Activated naive CD8-positive, alpha-beta T cell treated with anti-CD3 and anti-CD28 coated beads, Interleukin-2, amount 50 U/mL, for 24 hours (primary cell): Measurements from ENCODE around the gene ERN1.

ENCODE experiments used
- ATAC-seq: fragments of 150-1000 bp; cut with Tn5 transposase; one replicate; pipeline ENCODE4 v1.10.0; 2021
- DNase-seq: peaks from one replicate; pipeline ENCODE4 v3.0.0; 2021
- H3K27ac Mint-ChIP-seq: one replicate; pipeline ENCODE4 v1.8.0; 2021; ENCODE audit warnings: mild to moderate bottlenecking, mixed read lengths
- H3K27me3 Mint-ChIP-seq: one replicate; pipeline ENCODE4 v1.8.0; 2021; ENCODE audit warnings: mixed read lengths
- H3K36me3 Mint-ChIP-seq: one replicate; pipeline ENCODE4 v1.8.0; 2021; ENCODE audit warnings: low read depth, mixed read lengths
- H3K4me1 Mint-ChIP-seq: one replicate; pipeline ENCODE4 v1.8.0; 2021; ENCODE audit warnings: mixed read lengths
- H3K4me3 Mint-ChIP-seq: one replicate; pipeline ENCODE4 v1.8.0; 2021; ENCODE audit warnings: mild to moderate bottlenecking, moderate library complexity, mixed read lengths
- H3K9me3 Mint-ChIP-seq: one replicate; pipeline ENCODE4 v1.8.0; 2021; ENCODE audit warnings: mixed read lengths

ERN1 gene

DNA sequence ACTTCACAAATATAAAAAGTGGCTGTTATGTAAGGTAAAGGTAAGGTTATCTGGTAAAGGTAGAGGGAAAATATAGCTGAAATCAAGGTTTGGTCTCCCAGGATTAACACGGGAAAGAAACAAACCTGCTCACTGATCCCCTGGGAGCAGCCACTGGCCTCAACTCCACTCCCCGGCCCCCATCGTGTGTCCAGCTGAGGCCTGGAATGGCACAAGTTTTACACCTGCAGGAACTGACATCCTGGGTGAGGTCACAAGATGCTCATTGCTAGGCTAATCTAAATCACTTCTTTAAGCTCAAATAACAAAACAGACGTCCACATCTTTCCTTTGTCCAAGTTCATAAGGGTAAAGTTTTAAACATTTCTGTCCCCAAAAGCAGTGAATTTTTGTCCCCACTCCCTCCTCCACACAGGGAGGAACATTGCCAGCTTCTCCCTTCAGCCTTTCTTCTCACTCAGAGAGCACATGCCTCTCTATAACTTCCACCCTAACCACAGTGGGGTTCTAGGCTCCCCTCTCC, 46.3 kb downstream of the ERN1 start:
- no peak for ATAC-seq
- no peak for DNase-seq
- Mint-ChIP-seq H3K4me1 (peaks cover 31% of the 10 kb centered on the region), H3K4me3 (no peak overlapping the region), H3K27me3 (no peaks in the 10 kb centered on the region), H3K36me3 (peaks cover 12% of the 10 kb centered on the region), H3K9me3 (no peaks in the 10 kb centered on the region), H3K27ac (no peak overlapping the region)

DNA sequence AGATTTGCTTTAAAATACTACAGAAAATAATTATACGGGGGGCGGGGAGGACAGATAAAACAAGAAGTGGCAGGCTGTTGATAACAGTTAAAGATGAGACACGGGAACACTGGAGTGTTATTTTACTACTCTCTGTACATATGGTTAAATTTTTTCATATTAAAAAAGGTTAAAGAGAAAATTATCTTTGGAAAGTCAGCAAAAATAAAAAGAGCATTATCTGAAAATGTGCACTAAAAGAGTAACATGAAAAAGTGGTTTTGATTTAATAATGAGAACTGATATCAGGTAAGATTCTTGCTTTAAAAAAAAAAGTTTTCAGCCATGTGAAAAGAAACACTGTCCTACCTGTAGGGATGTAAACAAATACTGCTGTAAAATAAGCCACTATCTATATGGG, 46.9 kb downstream of the ERN1 start:
- DNase-seq (no peak), ATAC-seq (no peak)
- H3K27me3 Mint-ChIP-seq: no peaks in the 10 kb centered on the region
- peak overlapping the region; percentile 88 for H3K27ac Mint-ChIP-seq
- H3K36me3 Mint-ChIP-seq: peaks cover 16% of the 10 kb centered on the region
- no peaks in the 10 kb centered on the region for H3K9me3 Mint-ChIP-seq
- peaks cover 29% of the 10 kb centered on the region for H3K4me1 Mint-ChIP-seq
- H3K4me3 Mint-ChIP-seq: no peak overlapping the region

DNA sequence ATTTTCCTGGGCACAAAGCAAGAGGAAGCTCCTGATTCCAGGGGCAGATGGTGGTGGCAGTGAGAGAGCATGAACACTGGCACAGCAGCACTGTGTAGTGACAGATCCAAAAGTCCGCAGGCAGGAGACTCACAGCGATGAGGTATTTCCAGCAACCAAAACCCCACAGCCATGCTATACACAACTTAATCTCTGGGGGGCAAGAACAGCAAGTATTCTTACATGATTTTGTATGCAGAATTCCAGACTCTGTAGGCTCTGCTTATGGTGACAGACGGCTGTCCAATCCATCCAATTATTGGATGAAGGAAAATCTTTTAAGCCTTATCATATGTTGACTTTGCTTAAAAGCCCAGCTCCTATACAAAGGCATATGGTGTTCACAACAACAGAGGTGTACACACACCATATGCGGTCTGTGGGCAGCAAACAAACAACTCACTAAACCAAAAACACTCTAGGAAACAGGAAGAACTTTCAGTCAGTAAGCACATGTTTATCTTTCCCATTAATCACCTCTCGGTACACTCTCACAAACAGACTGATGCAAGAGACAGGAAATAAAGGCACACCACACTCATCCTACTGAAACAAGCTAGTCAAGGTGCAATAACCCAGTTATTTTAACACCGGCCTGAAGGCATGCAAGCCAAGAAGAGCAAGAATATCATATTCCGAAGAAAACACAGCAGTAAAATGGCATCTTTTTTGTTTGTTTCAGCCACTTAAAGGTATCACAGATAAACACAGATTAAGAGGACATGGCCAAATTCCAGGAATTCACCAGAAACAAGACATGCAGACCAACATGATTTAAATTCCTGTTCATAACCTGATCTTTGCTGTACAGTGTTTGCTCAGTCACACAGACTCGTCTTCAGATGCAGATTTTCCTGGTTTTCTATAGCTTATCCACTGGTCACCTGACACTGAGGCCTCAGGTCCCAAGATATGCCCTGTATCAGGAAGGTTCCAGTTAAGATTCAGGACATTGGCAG, 47.8 kb downstream of the ERN1 start:
- ATAC-seq: peak; percentile 83
- no peaks in the 10 kb centered on the region for H3K9me3 Mint-ChIP-seq
- peaks cover 20% of the 10 kb centered on the region for H3K4me1 Mint-ChIP-seq
- peak overlapping the region; percentile 88 for H3K27ac Mint-ChIP-seq
- H3K36me3 Mint-ChIP-seq: peaks cover 20% of the 10 kb centered on the region
- no peak for DNase-seq
- peak overlapping the region; percentile 54 for H3K4me3 Mint-ChIP-seq
- H3K27me3 Mint-ChIP-seq: no peaks in the 10 kb centered on the region

DNA sequence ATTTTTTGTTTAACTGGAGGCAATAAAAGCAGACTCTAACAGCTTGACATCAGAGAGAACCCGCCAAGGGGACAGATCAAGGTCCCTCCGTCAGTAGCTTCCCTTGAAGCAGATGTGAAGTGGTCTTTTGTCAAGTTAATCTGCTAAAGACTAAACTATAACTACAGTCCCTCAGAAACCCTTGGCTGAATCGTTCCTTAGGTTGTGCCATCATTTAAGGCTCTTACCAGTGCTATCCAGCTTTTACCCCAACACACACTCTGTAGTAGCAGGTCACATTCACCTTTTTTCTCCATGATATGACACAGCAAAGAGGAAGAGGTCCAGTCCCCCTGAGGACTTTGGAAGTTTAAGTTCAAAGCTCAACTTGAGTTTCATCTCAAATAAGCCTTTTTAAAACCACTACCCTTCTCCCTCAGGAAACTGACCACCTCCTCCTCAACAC, 49.7 kb downstream of the ERN1 start:
- Mint-ChIP-seq H3K36me3 (peaks cover 23% of the 10 kb centered on the region), H3K4me3 (no peak overlapping the region), H3K27me3 (no peaks in the 10 kb centered on the region), H3K27ac (peak overlapping the region; percentile 16), H3K4me1 (peaks cover 22% of the 10 kb centered on the region), H3K9me3 (no peaks in the 10 kb centered on the region)
- DNase-seq: no peak
- no peak for ATAC-seq

DNA sequence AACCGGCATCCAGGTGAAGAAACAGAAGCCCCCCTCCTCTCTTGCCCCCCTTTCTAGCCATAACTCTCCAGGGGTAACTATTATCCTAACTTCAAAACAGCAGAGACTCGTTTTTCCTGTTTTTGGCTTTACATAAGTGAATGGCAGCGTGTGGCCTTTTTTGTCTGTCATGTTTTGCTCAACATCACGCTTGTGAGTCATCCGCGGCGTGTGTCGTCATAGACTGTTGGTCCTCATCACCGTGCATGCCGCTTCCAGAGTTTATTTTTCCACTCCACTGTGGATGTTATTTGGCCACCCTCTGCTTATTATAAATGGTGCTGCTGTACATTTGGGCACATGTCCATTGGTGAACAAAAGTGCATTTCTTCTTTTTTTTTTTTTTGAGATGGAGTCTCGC, 52.6 kb downstream of the ERN1 start:
- Mint-ChIP-seq H3K9me3 (no peaks in the 10 kb centered on the region), H3K36me3 (peaks cover 36% of the 10 kb centered on the region), H3K4me1 (peaks cover 28% of the 10 kb centered on the region), H3K27me3 (no peaks in the 10 kb centered on the region), H3K4me3 (no peak overlapping the region), H3K27ac (no peak overlapping the region)
- DNase-seq: no peak
- no peak for ATAC-seq

- ATAC-seq (no peak), DNase-seq (no peak)
- Mint-ChIP-seq H3K27ac (no peak overlapping the region), H3K27me3 (no peaks in the 10 kb centered on the region), H3K36me3 (peaks cover 49% of the 10 kb centered on the region), H3K4me1 (peaks cover 28% of the 10 kb centered on the region), H3K9me3 (no peaks in the 10 kb centered on the region), H3K4me3 (no peak overlapping the region)
These were observed 54.0 kb downstream of the ERN1 start for GRCh38 chr17:64075913-64076312.

- no peak for DNase-seq
- H3K9me3 Mint-ChIP-seq: peaks cover 9% of the 10 kb centered on the region
- H3K4me3 Mint-ChIP-seq: no peak overlapping the region
- no peak overlapping the region for H3K27ac Mint-ChIP-seq
- H3K27me3 Mint-ChIP-seq: no peaks in the 10 kb centered on the region
- H3K4me1 Mint-ChIP-seq: peaks cover 20% of the 10 kb centered on the region
- peaks cover 57% of the 10 kb centered on the region for H3K36me3 Mint-ChIP-seq
- ATAC-seq: no peak
These were observed 55.1 kb downstream of the ERN1 start for GRCh38 chr17:64074704-64075426.

DNA sequence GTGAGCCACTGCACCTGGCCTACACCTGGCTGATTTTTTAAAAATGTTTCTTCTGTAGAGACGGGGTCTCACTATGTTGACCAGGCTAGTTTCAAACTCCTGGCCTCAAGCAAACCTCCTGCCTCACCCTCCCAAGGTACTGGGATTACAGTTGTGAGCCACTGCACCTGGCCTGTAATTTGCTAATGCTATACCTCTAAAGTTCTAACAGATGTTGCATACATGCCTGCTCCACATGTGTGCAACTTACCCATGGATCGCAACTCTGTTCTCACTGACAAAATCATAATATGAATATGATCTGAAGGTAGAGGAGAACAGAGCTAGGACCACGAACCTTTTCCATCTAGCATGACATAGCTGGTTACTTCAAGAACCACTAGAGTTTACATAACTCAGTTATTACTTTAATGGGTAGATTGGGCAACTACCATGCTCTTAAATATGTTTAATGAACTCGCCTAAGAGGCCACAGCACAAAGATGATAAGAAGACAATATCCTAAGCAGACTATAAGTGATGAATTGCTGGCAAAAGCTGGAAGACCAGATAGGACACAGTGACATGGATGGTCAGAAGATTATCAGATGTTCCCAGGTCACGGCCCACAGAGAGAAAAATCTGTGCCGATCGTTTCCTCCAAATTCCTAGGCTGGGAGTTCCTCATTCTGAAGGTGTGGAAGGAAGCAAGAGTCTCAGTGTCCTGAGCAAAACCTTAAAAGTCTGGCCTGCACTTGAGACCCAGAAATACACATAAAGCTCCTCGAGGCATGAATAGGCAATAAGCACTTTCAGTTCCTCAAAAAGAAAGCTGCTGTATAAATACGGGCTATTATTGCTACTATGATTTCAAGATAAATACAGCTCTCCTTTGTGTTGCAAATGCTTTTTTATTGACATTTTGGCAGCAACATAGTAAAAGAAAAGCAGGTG, 55.9 kb downstream of the ERN1 start:
- Mint-ChIP-seq H3K36me3 (peaks cover 62% of the 10 kb centered on the region), H3K9me3 (peaks cover 17% of the 10 kb centered on the region), H3K4me3 (no peak overlapping the region), H3K27me3 (no peaks in the 10 kb centered on the region), H3K4me1 (peaks cover 13% of the 10 kb centered on the region), H3K27ac (no peak overlapping the region)
- DNase-seq (no peak), ATAC-seq (no peak)

DNA sequence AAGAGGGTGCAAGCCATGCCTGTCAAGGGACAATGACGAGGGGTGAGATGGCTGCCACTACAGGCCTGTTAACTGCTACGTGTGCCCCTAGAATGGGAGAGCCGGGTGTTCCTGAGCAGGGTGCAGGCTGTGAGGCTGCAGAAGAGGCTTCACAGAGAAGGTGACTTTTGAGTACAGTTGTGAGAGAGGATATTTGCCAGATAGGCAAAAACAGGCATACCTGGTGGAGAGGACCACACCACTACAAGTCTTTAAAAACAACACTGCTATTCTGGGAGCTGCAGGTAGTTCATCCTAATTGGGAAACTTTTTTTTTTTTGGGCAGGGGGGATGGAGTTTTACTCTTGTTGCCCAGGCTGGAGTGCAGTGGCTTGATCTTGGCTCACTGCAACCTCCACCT, 58.8 kb downstream of the ERN1 start:
- Mint-ChIP-seq H3K4me3 (no peak overlapping the region), H3K27ac (no peak overlapping the region)
- ATAC-seq: no peak

DNA sequence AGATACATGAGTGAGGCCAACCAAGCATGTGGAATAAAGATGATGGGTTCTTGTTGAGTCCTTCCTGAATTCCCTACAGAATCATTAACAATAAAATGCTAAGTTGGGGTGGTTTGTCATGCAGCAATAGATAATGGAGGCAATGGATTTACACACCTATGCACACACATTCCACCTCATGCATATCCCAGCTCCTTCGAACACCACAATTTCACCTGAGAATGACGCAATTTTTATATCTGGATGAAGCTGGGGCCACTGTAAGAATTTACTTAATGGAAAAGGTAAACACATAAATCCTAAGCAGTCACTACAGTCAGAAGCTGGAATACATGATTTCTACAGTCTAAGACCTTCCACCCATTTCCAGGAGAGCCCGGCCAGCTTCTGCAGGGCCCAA, 59.7 kb downstream of the ERN1 start:
- H3K27ac Mint-ChIP-seq: peak overlapping the region; percentile 36
- ATAC-seq (no peak), DNase-seq (no peak)
- no peak overlapping the region for H3K4me3 Mint-ChIP-seq
- H3K27me3 Mint-ChIP-seq: no peaks in the 10 kb centered on the region
- H3K36me3 Mint-ChIP-seq: peaks cover 72% of the 10 kb centered on the region
- peaks cover 34% of the 10 kb centered on the region for H3K4me1 Mint-ChIP-seq
- H3K9me3 Mint-ChIP-seq: peaks cover 24% of the 10 kb centered on the region

More for the DNA sequence above, 58.8 kb downstream of the ERN1 start:
- Mint-ChIP-seq H3K4me1 (peaks cover 28% of the 10 kb centered on the region), H3K36me3 (peaks cover 72% of the 10 kb centered on the region), H3K27me3 (no peaks in the 10 kb centered on the region), H3K9me3 (peaks cover 24% of the 10 kb centered on the region)
- no peak for DNase-seq

DNA sequence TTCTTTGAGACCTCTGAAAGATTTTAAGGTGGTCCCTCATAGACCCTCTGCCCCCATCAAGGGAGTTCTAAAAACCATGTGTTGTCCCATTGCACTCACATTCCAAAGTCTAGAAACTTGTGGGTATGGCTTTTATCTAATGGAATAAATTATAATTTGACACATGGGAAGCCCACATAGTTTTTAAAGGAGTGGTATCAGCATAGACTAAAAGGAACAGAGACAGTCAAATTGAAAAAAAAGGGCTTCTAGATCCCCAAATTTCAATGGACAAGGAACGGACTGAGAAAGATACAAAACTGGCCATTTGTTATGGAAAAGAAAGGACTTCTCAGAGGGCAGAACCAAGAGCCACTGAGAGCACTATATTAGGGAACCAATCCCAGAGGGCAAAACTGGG, 60.8 kb downstream of the ERN1 start:
- H3K36me3 Mint-ChIP-seq: peaks cover 76% of the 10 kb centered on the region
- no peak for ATAC-seq
- no peak overlapping the region for H3K27ac Mint-ChIP-seq
- peaks cover 38% of the 10 kb centered on the region for H3K4me1 Mint-ChIP-seq
- no peak for DNase-seq
- H3K9me3 Mint-ChIP-seq: peaks cover 24% of the 10 kb centered on the region
- H3K4me3 Mint-ChIP-seq: no peak overlapping the region
- H3K27me3 Mint-ChIP-seq: no peaks in the 10 kb centered on the region

DNA sequence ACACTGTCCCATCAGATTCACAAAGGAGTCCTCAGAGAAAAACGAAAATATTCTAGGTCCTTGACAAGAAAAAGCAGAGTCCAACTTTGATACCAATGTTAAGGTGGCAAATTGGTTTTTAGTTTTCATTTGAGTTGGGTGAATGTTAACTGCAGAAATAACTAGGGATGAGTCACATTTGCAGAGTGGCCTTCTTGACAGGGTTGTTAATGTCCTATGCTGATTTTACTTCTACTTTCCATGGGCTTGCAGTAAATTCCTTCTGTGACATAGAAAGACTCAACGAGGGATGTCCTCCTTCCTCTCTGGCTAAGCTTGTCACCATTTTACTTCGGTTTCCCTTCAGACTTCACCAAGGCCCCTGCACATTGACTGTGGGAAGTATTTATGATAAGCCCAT, 62.3 kb downstream of the ERN1 start:
- ATAC-seq: no peak
- Mint-ChIP-seq H3K4me3 (no peak overlapping the region), H3K27me3 (no peaks in the 10 kb centered on the region), H3K4me1 (peaks cover 46% of the 10 kb centered on the region), H3K9me3 (peaks cover 24% of the 10 kb centered on the region), H3K27ac (peak overlapping the region; percentile 89), H3K36me3 (peaks cover 69% of the 10 kb centered on the region)
- no peak for DNase-seq

GRCh38 chr17:64066716-64067115, 63.2 kb downstream of the ERN1 start:
- no peaks in the 10 kb centered on the region for H3K27me3 Mint-ChIP-seq
- H3K4me1 Mint-ChIP-seq: peaks cover 55% of the 10 kb centered on the region
- H3K27ac Mint-ChIP-seq: peak overlapping the region; percentile 89
- peak; percentile 70 for ATAC-seq
- H3K9me3 Mint-ChIP-seq: peaks cover 24% of the 10 kb centered on the region
- H3K36me3 Mint-ChIP-seq: peaks cover 61% of the 10 kb centered on the region
- peak; percentile 21 for DNase-seq
- peak overlapping the region; percentile 71 for H3K4me3 Mint-ChIP-seq

DNA sequence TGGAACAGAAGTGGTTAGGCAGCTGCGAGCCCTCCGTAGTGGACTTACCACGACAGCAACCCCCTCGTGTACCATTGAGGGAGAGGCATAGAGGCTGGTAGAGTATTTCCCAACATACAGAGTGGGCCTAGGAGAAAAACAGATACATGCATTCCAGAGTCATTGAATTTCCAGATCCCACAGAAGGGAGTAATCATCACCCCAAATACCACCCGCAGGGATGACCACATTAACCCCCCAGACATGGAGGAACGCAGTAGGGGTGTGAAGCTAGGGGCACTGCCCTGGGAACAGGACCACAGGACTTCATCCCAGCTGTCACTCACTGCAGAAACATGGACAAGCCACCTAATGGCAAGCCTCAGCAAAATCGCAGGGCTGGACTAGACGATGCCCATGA, 64.8 kb downstream of the ERN1 start:
- peaks cover 57% of the 10 kb centered on the region for H3K36me3 Mint-ChIP-seq
- ATAC-seq (no peak), DNase-seq (no peak)
- no peaks in the 10 kb centered on the region for H3K27me3 Mint-ChIP-seq
- H3K4me3 Mint-ChIP-seq: peak overlapping the region; percentile 71
- H3K4me1 Mint-ChIP-seq: peaks cover 71% of the 10 kb centered on the region
- H3K27ac Mint-ChIP-seq: peak overlapping the region; percentile 62
- H3K9me3 Mint-ChIP-seq: peaks cover 18% of the 10 kb centered on the region
